CD4-positive, alpha-beta T cell treated with Interleukin-1 beta for 1 hour (primary cell): ENCODE results near the gene BCL11A.

Experiments
- DNase-seq, 2 donors: peaks; one replicate each; pipeline ENCODE4 v3.0.0-alpha.2; 2020 to 2022

The BCL11A gene

DNA sequence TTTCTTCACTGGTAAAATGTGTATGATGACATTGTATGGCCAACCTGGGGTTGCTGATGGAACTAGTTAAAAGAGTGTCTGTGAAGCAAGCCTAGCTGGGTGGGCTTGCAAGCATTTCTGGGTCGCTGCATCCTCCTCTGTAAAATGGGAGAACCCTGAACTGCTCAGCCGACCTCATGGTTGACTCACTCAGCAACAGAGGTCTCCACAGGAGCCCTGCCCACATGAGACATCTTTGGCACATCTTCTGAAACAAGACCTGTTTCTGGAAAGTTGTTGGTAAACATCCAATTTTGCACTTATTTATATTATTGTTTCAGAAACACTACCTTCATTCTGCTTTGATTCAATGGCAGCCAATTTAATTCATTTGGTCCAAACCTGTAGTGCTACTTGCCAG, 52.6 kb downstream of the BCL11A start:
- DNase-seq: no peak

GRCh38 chr2:60499651-60500265, 53.7 kb downstream of the BCL11A start:
- no peak for DNase-seq

DNA sequence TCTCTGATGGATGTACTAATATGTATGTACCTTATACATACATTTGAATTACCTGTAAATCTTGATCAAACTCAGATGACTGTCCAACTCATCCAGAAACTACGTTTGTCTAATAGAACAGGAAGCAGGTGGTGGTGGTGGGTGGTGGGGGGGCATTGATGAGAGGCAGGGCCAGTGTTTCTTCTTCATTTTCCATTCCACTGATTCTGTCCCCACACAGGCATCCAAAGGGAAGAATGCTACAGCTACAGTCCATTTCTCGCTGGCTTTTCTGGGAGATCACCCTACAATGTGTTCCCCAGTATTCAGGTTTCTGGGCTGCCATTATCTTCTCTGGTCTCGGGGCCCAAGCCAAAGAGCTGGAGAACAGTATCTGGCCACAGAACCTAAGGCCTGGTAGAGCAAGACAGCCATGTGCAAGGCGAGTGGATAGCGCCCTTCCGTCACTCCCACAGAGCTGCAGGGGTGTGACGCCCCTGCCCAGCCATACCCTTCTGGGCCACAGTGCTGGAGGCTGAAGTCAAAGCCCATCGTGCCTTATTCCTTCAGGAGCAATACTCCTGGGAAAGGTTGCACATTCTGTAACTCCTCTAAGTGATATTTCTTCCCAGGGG, 54.5 kb downstream of the BCL11A start:
- no peak for DNase-seq

GRCh38 chr2:60498127-60498815, 55.2 kb downstream of the BCL11A start:
- DNase-seq: no peak

DNA sequence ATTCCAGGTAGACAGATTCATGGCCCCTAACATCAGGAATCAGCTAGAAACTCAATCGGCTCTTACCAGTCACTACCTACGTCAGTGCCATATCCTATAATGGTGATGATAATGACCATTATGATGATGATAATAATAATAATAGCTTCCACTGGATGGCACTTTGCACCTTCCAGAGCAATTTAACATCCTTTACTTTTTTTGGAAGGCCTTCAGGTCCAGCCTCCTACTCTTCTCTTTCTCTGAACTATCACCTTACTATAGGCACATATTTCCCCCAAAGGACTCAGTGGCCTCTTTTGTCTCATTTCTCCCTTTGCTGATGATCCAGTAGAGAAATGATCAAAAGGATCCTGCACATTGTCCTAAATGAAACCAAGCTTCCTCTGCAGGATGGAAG, 56.0 kb downstream of the BCL11A start:
- no peak for DNase-seq

GRCh38 chr2:60496956-60497355, 56.5 kb downstream of the BCL11A start:
- DNase-seq: no peak

- no peak for DNase-seq
Measured at GRCh38 chr2:60496475-60496874, 57.0 kb downstream of the BCL11A start.

GRCh38 chr2:60495041-60495625, 58.3 kb downstream of the BCL11A start:
- no peak for DNase-seq

DNA sequence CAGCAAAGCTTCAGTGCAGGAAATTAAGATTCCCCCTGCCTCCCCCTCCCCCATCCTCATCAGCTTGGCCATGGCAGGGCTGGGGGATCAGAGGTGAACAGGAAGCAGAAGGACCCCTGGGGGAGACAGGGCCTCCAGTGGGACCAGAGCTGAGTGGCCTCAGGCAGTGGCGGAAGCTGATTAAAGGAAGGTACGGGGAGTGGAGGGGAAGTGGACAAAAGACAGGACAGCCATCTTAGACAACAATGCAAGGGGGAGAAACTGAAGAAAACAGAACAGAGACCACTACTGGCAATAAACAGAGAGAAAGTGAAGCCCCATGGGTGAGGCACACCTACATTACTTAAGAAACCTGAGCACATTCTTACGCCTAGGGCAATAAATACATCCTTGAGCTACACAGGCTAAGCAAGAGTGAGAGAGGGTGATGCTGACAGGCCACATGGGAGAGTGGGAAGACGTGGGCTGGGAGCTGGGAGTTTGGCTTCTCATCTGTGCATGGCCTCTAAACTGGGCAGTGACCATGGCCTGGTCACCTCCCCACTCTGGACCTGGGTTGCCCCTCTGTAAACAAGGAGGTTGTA, 59.6 kb downstream of the BCL11A start:
- no peak for DNase-seq

- no peak for DNase-seq
Measured at GRCh38 chr2:60492548-60492947, 60.9 kb downstream of the BCL11A start.

DNA sequence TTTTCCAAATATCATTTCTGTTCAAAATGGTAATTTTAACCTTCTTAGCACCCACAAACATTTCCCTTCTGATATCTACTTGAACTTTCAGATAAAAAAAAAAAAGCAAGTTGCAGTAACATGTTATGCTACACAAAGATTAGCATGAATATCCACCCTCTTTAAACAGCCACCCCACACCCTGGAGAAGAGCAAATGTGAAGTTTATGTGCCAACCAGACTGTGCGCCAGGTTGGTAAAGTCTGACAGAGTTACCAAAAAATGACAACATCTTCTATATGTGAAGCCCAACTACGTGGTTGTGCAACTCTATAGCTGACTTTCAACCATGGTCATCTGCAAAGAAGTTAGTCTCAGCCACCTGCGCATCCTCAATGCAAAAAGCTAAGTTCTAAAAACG, 62.6 kb downstream of the BCL11A start:
- no peak for DNase-seq

- no peak for DNase-seq
Measured at GRCh38 chr2:60490441-60490840, 63.0 kb downstream of the BCL11A start.

- no peak for DNase-seq
Measured at GRCh38 chr2:60489289-60489688, 64.2 kb downstream of the BCL11A start.

DNA sequence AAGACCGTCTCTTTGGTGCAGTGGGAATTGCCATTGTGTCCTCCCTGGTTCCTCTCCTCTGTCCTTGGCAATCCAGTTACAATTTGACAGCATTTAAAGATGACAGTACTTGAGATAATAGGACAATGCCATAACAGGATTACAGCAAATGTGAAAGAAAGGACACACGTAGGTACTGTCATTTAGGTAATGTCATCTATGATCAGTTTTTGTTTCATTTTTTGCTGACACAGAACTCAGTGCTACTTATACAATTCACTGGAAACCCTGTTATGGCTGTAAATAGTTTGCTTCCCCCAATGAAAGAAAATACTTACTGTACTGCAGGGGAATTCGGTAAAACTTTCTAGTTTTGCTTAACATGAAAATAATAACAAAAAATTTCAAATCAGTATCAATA, 65.2 kb downstream of the BCL11A start:
- DNase-seq: no peak

DNA sequence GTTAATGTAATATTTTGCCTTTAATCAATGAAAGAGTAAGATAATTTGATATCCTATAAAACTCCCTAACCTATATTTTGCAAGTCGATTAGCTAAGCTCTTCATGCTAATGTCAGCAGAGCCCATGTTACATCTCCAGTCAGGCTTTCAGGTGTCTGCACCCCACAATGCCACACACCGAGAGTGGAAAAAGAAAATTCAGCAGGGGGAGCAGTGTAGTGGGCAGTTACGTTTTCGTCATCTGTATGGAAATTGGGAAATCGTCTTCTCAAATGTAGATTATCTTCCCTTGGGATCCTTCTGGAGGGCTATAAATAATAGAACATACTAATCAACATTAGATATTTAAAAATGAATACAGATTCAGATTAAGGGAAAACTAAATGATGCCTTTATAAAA, 66.3 kb downstream of the BCL11A start:
- no peak for DNase-seq

- no peak for DNase-seq
Measured at GRCh38 chr2:60486551-60486950, 66.9 kb downstream of the BCL11A start.

- no peak for DNase-seq
Measured at GRCh38 chr2:60486067-60486466, 67.4 kb downstream of the BCL11A start.

- no peak for DNase-seq
Measured at GRCh38 chr2:60485550-60485949, 67.9 kb downstream of the BCL11A start.

DNA sequence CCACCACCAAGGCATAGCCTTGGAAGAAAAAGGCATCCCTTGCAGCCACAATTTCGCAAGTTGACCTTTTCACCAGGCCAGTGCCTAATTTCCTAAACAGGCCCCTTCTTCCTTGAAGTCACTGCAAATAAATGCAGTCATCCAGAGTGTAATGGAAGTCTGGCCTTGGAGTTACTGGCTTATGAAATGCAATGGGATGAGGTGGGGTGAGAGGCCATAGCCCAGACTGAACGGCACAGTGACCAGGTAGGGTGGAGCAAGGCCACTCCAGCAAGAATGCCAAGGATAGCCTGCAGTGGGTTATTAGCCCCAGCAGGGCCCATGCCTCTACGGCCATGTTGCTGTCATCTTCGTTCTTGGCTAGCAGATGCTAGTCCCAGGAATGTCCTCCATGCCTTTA, 68.4 kb downstream of the BCL11A start:
- no peak for DNase-seq

DNA sequence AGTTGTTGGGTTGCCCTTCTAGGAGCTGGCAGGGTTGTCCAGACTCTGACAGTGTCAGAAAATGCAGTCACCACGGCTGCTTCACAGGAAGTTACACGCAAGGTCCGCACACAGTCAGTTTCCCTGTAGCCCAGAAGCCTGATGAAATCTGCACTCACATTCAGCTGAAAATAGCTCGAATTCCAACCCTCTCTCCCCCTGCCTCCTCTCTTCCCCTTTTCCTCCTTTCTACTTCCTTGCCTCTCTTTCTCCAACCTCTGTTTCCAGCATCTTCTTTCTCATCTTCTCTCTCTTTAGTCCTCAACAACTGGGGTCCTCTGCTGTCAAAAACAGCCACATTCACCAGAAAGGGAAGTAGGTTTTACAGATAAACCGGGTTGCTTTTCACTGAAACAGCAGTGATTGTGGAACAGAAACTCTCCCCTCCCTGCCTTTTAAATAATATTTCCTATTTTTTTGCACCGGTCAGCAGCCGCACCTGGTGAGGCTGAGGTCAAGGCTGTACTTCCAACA, 69.3 kb downstream of the BCL11A start:
- peak in 1 of 2 donors; percentile 49 for DNase-seq

DNA sequence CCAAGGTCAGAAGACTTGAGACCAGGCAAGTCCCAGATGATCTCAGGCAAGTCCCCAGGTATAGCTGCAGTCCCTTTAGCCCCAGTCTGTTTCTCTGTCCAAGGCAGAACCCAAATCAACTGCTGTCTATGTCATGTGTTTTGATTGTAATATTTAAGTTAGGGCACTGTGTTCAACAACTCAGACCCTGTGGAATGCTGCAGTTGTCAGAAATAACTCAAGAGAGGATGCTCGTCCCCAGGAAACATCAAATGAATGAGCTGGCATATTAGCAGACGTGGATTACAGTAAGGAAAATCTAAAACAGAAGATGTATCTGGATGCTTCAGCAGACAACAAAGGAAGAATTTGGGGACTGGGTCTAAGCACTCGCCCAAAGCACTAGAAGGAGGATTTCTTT, 70.1 kb downstream of the BCL11A start:
- no peak for DNase-seq

DNA sequence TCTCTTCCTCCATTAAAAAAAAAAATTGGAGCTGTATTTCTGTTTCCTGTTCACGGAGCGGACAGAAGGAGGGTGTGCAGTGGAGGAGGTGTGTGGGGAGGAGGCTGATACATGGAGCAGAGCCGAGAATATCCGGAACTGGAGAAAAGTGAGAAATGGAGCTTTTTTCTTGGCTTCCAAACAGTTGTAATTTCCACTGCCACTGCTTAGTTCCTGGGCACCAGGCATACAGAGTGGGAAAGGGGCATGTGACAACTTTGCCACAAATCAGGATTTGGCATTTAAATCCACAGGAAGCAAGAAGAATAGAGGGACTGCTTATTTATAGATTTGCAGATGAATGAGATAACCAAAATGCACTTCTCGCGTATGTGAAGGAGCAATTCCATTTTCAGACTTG, 71.2 kb downstream of the BCL11A start:
- DNase-seq: no peak

DNA sequence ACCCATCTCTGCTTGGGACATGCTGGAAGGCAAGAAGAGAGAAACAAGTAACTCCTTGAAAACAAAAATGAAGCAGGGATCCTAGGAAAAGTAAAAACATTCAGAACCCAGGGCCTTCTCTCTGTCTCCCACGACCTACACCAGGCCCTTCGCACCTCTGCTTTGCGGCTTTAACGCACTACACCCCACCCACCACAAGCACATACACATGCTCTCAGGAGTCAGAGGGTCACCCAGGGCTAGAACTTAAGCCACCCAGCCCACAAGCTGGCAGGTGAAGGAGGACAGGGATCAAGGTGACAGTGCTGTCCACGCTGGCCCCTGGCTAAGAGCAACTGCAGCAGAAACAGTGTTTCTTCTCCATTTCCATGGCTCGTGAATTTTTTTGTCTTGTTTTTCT, 72.2 kb downstream of the BCL11A start:
- DNase-seq: no peak
